ENCODE data around the gene VDAC1.

DNA sequence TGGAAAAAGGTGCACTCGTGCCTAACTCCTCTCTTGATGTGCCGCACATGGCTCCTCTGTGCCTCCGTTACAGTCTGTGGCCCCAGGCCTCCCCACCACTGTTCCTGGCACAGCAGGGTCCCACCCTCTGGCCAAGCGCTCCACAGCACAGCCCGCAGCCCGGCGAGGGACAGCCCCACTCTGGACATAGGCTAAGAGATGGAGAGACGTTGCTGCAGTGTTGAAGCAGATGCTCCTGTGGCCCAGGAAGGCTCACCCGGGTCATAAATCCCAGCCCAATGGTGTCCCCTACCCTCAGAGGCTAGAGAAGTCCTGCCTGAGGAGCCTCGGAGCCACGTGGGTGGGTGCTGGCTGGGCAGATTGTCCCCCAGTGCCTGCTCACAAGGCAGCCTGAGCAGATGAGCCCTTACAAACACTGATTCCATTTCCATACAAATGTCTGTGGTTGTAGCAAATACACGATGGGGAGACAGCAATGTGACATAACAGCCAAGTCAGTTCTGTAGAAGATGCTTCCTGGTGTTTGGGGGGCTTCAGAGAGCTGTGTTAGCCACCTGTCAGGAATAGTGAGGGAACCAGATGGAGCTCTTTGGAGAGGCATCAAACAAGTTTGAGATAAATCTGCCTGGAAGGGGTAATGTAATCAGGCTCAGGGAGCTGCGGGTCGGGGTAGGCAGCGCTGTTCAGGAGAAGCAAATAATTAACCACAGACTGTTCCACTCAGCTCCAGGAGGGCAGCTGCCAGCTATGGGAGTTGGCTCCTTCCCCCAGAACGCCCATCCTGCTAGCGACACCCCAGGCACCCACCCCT is 78.1 kb downstream of the VDAC1 start:
- TF ChIP-seq, protein P1, sequence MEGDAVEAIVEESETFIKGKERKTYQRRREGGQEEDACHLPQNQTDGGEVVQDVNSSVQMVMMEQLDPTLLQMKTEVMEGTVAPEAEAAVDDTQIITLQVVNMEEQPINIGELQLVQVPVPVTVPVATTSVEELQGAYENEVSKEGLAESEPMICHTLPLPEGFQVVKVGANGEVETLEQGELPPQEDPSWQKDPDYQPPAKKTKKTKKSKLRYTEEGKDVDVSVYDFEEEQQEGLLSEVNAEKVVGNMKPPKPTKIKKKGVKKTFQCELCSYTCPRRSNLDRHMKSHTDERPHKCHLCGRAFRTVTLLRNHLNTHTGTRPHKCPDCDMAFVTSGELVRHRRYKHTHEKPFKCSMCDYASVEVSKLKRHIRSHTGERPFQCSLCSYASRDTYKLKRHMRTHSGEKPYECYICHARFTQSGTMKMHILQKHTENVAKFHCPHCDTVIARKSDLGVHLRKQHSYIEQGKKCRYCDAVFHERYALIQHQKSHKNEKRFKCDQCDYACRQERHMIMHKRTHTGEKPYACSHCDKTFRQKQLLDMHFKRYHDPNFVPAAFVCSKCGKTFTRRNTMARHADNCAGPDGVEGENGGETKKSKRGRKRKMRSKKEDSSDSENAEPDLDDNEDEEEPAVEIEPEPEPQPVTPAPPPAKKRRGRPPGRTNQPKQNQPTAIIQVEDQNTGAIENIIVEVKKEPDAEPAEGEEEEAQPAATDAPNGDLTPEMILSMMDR (IDR thresholded peaks at IDR 0.05): no peak
- TF ChIP-seq EZH2 (IDR thresholded peaks at IDR 0.05; ENCODE audit: borderline replicate concordance, insufficient read depth, low read depth, low read length, poor library complexity, severe bottlenecking): no peak
